K562 (cell line): ENCODE data around the gene PSME1. TPM values are rescaled to one million over a fixed set of nuclear protein-coding genes. Genes with fewer than 3 reads are reported as not detected.

ENCODE experiments used
- ATAC-seq: fragments of 200-7000 bp; cut with Tn5 transposase; 3 replicates; pipeline ENCODE4 v1.9.1; 2020; ENCODE audit warnings: moderate library complexity
- BruUV-seq: library from RNA; stranded (reverse); fragments of 400-500 nt; replicated peaks from 2 replicates; lab custom pipeline; 2021; lab: Mats Ljungman, UMichigan
- CTCF ChIA-PET: fragments of 300-600 bp; formaldehyde crosslinking; extraction: SDS; loops from one replicate; lab custom pipeline; 2021; ENCODE audit warnings: low intra/inter-chr PET ratio; lab: Yijun Ruan, JAX
- POLR2A ChIA-PET: fragments of 300-600, 350-650 bp; sonication (Branson Sonifier 250); formaldehyde crosslinking; extraction: SDS; loops from one replicate; lab custom pipeline; 2021; ENCODE audit warnings: antibody characterized with exemption, inconsistent platforms; lab: Yijun Ruan, JAX
- DNase-seq, 4 experiments: peaks; one replicate each; pipeline versions ENCODE4 v3.0.0 to v3.0.0-alpha.2; 2011 to 2018; ENCODE audit warnings: low spot score in 3 of 4, mixed read lengths in 3 of 4; ENCODE audit errors: extremely low read depth in 1 of 4
- FAIRE-seq: peaks from 2 replicates; lab custom pipeline; 2011; peaks lifted over from hg19 to GRCh38; lab: Jason Lieb, UNC
- H2AFZ ChIP-seq: 2 replicates; pipeline ENCODE4 v1.6.0; 2011; ENCODE audit warnings: low read depth, low read length, control low read depth, inconsistent platforms
- H3K27ac ChIP-seq: fragments of 200-600 bp; 3 replicates; pipeline ENCODE4 v1.8.0; 2011; ENCODE audit warnings: low read depth, mild to moderate bottlenecking, control low read depth, inconsistent platforms, low read length, moderate library complexity, mixed read lengths; ENCODE audit errors: extremely low read depth
- H3K27me3 ChIP-seq, 2 experiments: fragments of 300-600 bp in 1 of 2; 2 replicates in 1 of 2; 3 replicates in 1 of 2; pipeline versions ENCODE4 v1.6.0 to v1.8.0; 2011; ENCODE audit warnings: inconsistent platforms in 2 of 2, low read length in 2 of 2, mild to moderate bottlenecking in 1 of 2, mixed read lengths in 1 of 2, moderate library complexity in 1 of 2; ENCODE audit not compliant: control insufficient read depth in 2 of 2, insufficient read depth in 2 of 2
- H3K36me3 ChIP-seq: fragments of 300-600 bp; 3 replicates; pipeline ENCODE4 v1.8.0; 2011; ENCODE audit warnings: mild to moderate bottlenecking, low read length, inconsistent platforms; ENCODE audit not compliant: control insufficient read depth, insufficient read depth
- H3K4me1 ChIP-seq, 2 experiments: fragments of 200-600 bp in 1 of 2; replicated peaks in 1 of 2; 2 replicates in 1 of 2; 3 replicates in 1 of 2; pipeline versions ENCODE4 v1.5.1 to v1.8.0; 2011; ENCODE audit warnings: inconsistent platforms in 2 of 2, low read length in 2 of 2, mild to moderate bottlenecking in 1 of 2, mixed read lengths in 1 of 2, moderate library complexity in 1 of 2; ENCODE audit not compliant: control insufficient read depth in 2 of 2, insufficient read depth in 2 of 2
- H3K4me2 ChIP-seq: 2 replicates; pipeline ENCODE4 v1.6.1; 2011; ENCODE audit warnings: low read length, control low read depth, inconsistent platforms, mixed read lengths; ENCODE audit not compliant: insufficient read depth
- H3K4me3 ChIP-seq: fragments of 200-600 bp; sonication (generic), shearing (Covaris generic); 2 replicates; pipeline ENCODE4 v1.5.1; 2016; ENCODE audit warnings: control low read depth, inconsistent platforms
- H3K79me2 ChIP-seq: fragments of 200-600 bp; 3 replicates; pipeline ENCODE4 v1.8.0; 2011; ENCODE audit warnings: low read length, inconsistent platforms; ENCODE audit not compliant: control insufficient read depth, insufficient read depth
- H3K9ac ChIP-seq, 2 experiments: 2 replicates each; pipeline versions ENCODE4 v1.6.0 to v1.6.1; 2011; ENCODE audit warnings: low read depth in 2 of 2, low read length in 2 of 2, control low read depth in 1 of 2, inconsistent platforms in 1 of 2, mild to moderate bottlenecking in 1 of 2, mixed read lengths in 1 of 2; ENCODE audit not compliant: insufficient read depth in 1 of 2
- H3K9me1 ChIP-seq: one replicate; pipeline ENCODE4 v1.6.0; 2011; ENCODE audit warnings: inconsistent platforms, mild to moderate bottlenecking, low read length, moderate library complexity; ENCODE audit not compliant: control insufficient read depth, insufficient read depth
- H3K9me3 ChIP-seq: replicated peaks from 2 replicates; pipeline ENCODE4 v1.5.1; 2011; ENCODE audit warnings: low read depth, low read length, inconsistent platforms; ENCODE audit not compliant: control insufficient read depth, insufficient read depth
- H4K20me1 ChIP-seq: replicated peaks from 2 replicates; pipeline ENCODE4 v1.6.1; 2011; ENCODE audit warnings: low read length, inconsistent platforms, mixed read lengths; ENCODE audit not compliant: control insufficient read depth, insufficient read depth
- CBX8 ChIP-seq: fragments of 200-600 bp; sonication (generic); IDR thresholded peaks from 2 replicates; pipeline ENCODE4 v1.6.1; 2012; ENCODE audit warnings: borderline replicate concordance, mixed run types, low read depth, mild to moderate bottlenecking, moderate library complexity, mixed read lengths, low read length, control low read depth, inconsistent platforms; ENCODE audit not compliant: poor library complexity, severe bottlenecking; ENCODE audit errors: extremely low read depth
- E2F3 ChIP-seq: fragments of 250-450 bp; sonication (Bioruptor Pico); IDR thresholded peaks from 2 replicates; pipeline ENCODE4 v1.4.0; 2020; ENCODE audit warnings: mild to moderate bottlenecking
- E2F5 ChIP-seq: sonication (generic); formaldehyde crosslinking; IDR thresholded peaks from 2 replicates; pipeline ENCODE4 v1.8.0; 2022; ENCODE audit warnings: mild to moderate bottlenecking, missing genetic modification reagents
- EP300 ChIP-seq: IDR thresholded peaks from 2 replicates; pipeline ENCODE4 v1.6.1; 2012; ENCODE audit warnings: low read length, improper control_type of control experiment
- IRF2 ChIP-seq: sonication (generic); formaldehyde crosslinking; IDR thresholded peaks from 2 replicates; pipeline ENCODE4 v1.8.1; 2022; ENCODE audit warnings: mild to moderate bottlenecking, missing genetic modification reagents
- MCM3 ChIP-seq: fragments of 450-650 bp; IDR thresholded peaks from 2 replicates; pipeline ENCODE4 v1.6.1; 2016
- MECOM ChIP-seq: fragments of 250-450 bp; sonication (Bioruptor Pico); IDR thresholded peaks from 2 replicates; pipeline ENCODE4 v1.8.0; 2022; ENCODE audit warnings: inconsistent platforms
- PHF8 ChIP-seq: fragments of 200-600 bp; sonication (generic); IDR thresholded peaks from 2 replicates; pipeline ENCODE4 v1.6.1; 2012; ENCODE audit warnings: mixed run types, mild to moderate bottlenecking, inconsistent platforms, low read length, moderate library complexity, borderline replicate concordance
- POLR2A ChIP-seq: fragments of 450-650 bp; conservative IDR thresholded peaks from 2 replicates; pipeline ENCODE4 v1.6.1; 2016
- SMARCC2 ChIP-seq: fragments of 450-650 bp; IDR thresholded peaks from 2 replicates; pipeline ENCODE4 v1.6.1; 2017; ENCODE audit warnings: antibody characterized with exemption, moderate library complexity, mild to moderate bottlenecking, low read depth
- SRSF1 ChIP-seq: fragments of 200-400 bp; formaldehyde crosslinking; IDR thresholded peaks from 2 replicates; pipeline ENCODE4 v1.6.1; 2017; ENCODE audit warnings: mild to moderate bottlenecking, low read depth, low read length, moderate library complexity
- STAT5A ChIP-seq: IDR thresholded peaks from 2 replicates; pipeline ENCODE4 v1.6.1; 2012; ENCODE audit warnings: low read length, inconsistent platforms, borderline replicate concordance
- TFAP4 ChIP-seq: sonication (generic); formaldehyde crosslinking; IDR thresholded peaks from 2 replicates; pipeline ENCODE4 v1.8.0; 2022; ENCODE audit warnings: missing genetic modification reagents, mild to moderate bottlenecking, moderate library complexity, borderline replicate concordance
- VEZF1 ChIP-seq: fragments of 200-800 bp; sonication (Bioruptor generic); IDR thresholded peaks from 2 replicates; pipeline ENCODE4 v1.6.1; 2017; ENCODE audit warnings: missing genetic modification characterization, missing compliant biosample characterization
- ZNF740 ChIP-seq, 3 experiments: fragments of 200-800 bp in 1 of 3; sonication (Bioruptor generic) in 1 of 3; sonication (generic) in 1 of 3; formaldehyde crosslinking in 1 of 3; IDR thresholded peaks; 2 replicates each; pipeline versions ENCODE4 v1.6.1 to v1.8.0; 2016 to 2022; ENCODE audit warnings: mild to moderate bottlenecking in 2 of 3, missing compliant biosample characterization in 2 of 3, missing genetic modification characterization in 2 of 3, missing genetic modification reagents in 1 of 3
- WGBS: fragments of 100-300 bp; shearing (Covaris generic); methylation state at CpG from one replicate; pipeline ENCODE4 v1.1.6; 2016; ENCODE audit warnings: low coverage, mixed read lengths; ENCODE audit not compliant: insufficient coverage; ENCODE audit errors: missing lambda C conversion rate; 5-methylcytosine and 5-hydroxymethylcytosine counted together
- in situ Hi-C: fragments of 300-500 bp; cut with MboI; formaldehyde crosslinking; loops from 4 replicates; pipeline ENCODE4 v1.15.0; 2018; ENCODE audit warnings: inconsistent platforms, mixed read lengths
- intact Hi-C: fragments of 100-400 bp; cut with micrococcal nuclease; formaldehyde crosslinking; loops from 2 replicates; pipeline ENCODE4 v1.14.2; 2022
- polyA plus RNA-seq, 8 experiments: library from polyadenylated mRNA; depleted of rRNA in 4 of 8; stranded (reverse) in 5 of 8; unstranded in 3 of 8; fragments of >200 nt; fragmentation: Nextera tagmentation in 2 of 8; fragmentation: Illumina TruSeq in 1 of 8; extraction: Ambion mirVana in 2 of 8; extraction: Trizol in 1 of 8; gene quantifications; 2 replicates each; pipeline versions ENCODE4 v1.2.1 to v1.2.3, GENCODE V29; 2011 to 2014; ENCODE audit warnings: inconsistent platforms in 1 of 8, missing spikeins in 1 of 8
- total RNA-seq, 7 experiments: library from RNA; depleted of rRNA in 6 of 7; stranded (reverse); fragments of >200 nt in 6 of 7; fragmentation: Illumina TruSeq in 2 of 7; extraction: Trizol in 2 of 7; gene quantifications; 2 replicates each; pipeline versions ENCODE4 v1.2.1 to v1.2.3, GENCODE V29; 2011 to 2021; ENCODE audit warnings: low replicate concordance in 1 of 7

PSME1 gene
- total and polyA plus RNA-seq, 9 of the 15 experiments (the other 6 are each of a cell fraction or from before 2014, with no cell fraction given): 20.3 to 180 (median 67.5) TPM

- intact Hi-C loops (loop anchor here (2.0 to 10.0 kb wide), 3 partner anchors 21 to 79 kb away; partner anchors contain the start of genes DCAF11, EMC9, NRL and PSME2), in situ Hi-C loops (loop anchor here (5.0 kb wide), 1 partner anchor 37 kb away; no protein-coding TSS in a partner anchor)
- H3K27ac ChIP-seq: peak within 1 kb of the TSS; percentile 98
- H3K9me1 ChIP-seq: no peaks in the 10 kb centered on the region
- WGBS: 2% methylated on average over 24 of the region's 68 CpGs
- H3K79me2 ChIP-seq: peaks cover 29% of the 10 kb centered on the region
- peak; percentile 92 for ATAC-seq
- POLR2A ChIA-PET: interaction anchor here (0.5 to 5.8 kb wide), 25 partner anchors 9 to 655 kb away, joined by 3 to 40 read pairs (median 4); partner anchors contain the start of genes DCAF11, EMC9, IRF9 and PSME1
- peak within 1 kb of the TSS; percentile 96 to 100 for H3K9ac ChIP-seq
- peak; percentile 80 for FAIRE-seq
- H3K9me3 ChIP-seq: no peaks in the 10 kb centered on the region
- H3K4me1 ChIP-seq: peaks cover 20 to 22% of the 10 kb centered on the region in 2 experiments; a peak in 4 of 5 replicates
- peak within 1 kb of the TSS; percentile 77 for H2AFZ ChIP-seq
- peak within 1 kb of the TSS; percentile 95 for H3K4me2 ChIP-seq
- H3K4me3 ChIP-seq: peak within 1 kb of the TSS; percentile 99
- CTCF ChIA-PET: no interaction called here
- peak; percentile 92 to 97 (median 96) for DNase-seq
- H3K27me3 ChIP-seq: no peaks in the 10 kb centered on the region
- BruUV-seq: no TSS peak
- H3K36me3 ChIP-seq: peaks cover 25% of the 10 kb centered on the region; the same call in 2 of the 3 replicates
- H4K20me1 ChIP-seq: 0 out of 2 replicates have a peak, but pooled peaks cover 2% of the 10 kb centered on the region
- TF ChIP-seq EP300: no peak
- peak; percentile 14; the same call in 1 of the 2 replicates for TF ChIP-seq E2F3 (CRISPR knock-in tag)
- TF ChIP-seq IRF2 (CRISPR knock-in tag): no peak
- no peak for TF ChIP-seq MECOM (CRISPR knock-in tag)
- TF ChIP-seq E2F5 (CRISPR knock-in tag): no peak
- TF ChIP-seq TFAP4 (CRISPR knock-in tag): peak; percentile 69
- peak; percentile 90 for TF ChIP-seq VEZF1
- TF ChIP-seq SMARCC2: no peak
- no peak for TF ChIP-seq ZNF740 (CRISPR knock-in tag; IDR thresholded peaks at IDR 0.05)
- TF ChIP-seq ZNF740 (tag; IDR thresholded peaks at IDR 0.05): no peak
- no peak for TF ChIP-seq SRSF1
- peak; percentile 78; the same call in 1 of the 2 replicates for TF ChIP-seq PHF8
- no peak for TF ChIP-seq MCM3
- TF ChIP-seq STAT5A: no peak
- TF ChIP-seq CBX8: no peak
- TF ChIP-seq POLR2A: peak; percentile 93
These were observed 41.8 kb upstream of the PSME1 start, which contains the start of gene PCK2 for GRCh38 chr14:24093901-24094840. PCK2 (plus strand) TSS chr14:24094311; CDS start chr14:24094406, 95 bp downstream.
